MM.1S (cell line): ENCODE data around the gene LPAR5.

Experiments
- DNase-seq: peaks from one replicate; pipeline ENCODE4 v3.0.0-alpha.2; 2015
- H2AFZ ChIP-seq: fragments of 300-600 bp; sonication (generic); 2 replicates; pipeline ENCODE4 v1.6.0; 2016; ENCODE audit warnings: antibody characterized with exemption, low read length
- H3F3A ChIP-seq: fragments of 300-600 bp; sonication (generic); 2 replicates; pipeline ENCODE4 v1.6.1; 2016; ENCODE audit warnings: mild to moderate bottlenecking, antibody characterized with exemption, low read length, moderate library complexity, mixed read lengths; ENCODE audit not compliant: insufficient read depth
- H3K27ac ChIP-seq: fragments of 300-600 bp; sonication (generic); 2 replicates; pipeline ENCODE4 v1.5.1; 2016; ENCODE audit warnings: mild to moderate bottlenecking, low read length
- H3K27me3 ChIP-seq: fragments of 300-600 bp; sonication (generic); replicated peaks from 2 replicates; pipeline ENCODE4 v1.6.0; 2016; ENCODE audit warnings: low read length; ENCODE audit not compliant: insufficient read depth
- H3K36me3 ChIP-seq: fragments of 300-600 bp; sonication (generic); replicated peaks from 2 replicates; pipeline ENCODE4 v1.6.1; 2016; ENCODE audit warnings: mild to moderate bottlenecking, low read length, mixed read lengths; ENCODE audit not compliant: insufficient read depth
- H3K4me1 ChIP-seq: fragments of 300-600 bp; sonication (generic); 2 replicates; pipeline ENCODE4 v1.6.1; 2016; ENCODE audit warnings: low read length, mixed read lengths
- H3K4me2 ChIP-seq: fragments of 300-600 bp; sonication (generic); 2 replicates; pipeline ENCODE4 v1.6.0; 2016; ENCODE audit warnings: low read depth, low read length
- H3K4me3 ChIP-seq: fragments of 300-600 bp; sonication (generic); 2 replicates; pipeline ENCODE4 v1.5.1; 2016; ENCODE audit warnings: low read length, mixed read lengths
- H3K79me2 ChIP-seq: fragments of 300-600 bp; sonication (generic); 2 replicates; pipeline ENCODE4 v1.6.1; 2016; ENCODE audit warnings: mixed run types, low read length, mixed read lengths
- H3K9ac ChIP-seq: fragments of 300-600 bp; sonication (generic); 2 replicates; pipeline ENCODE4 v1.6.1; 2016; ENCODE audit warnings: low read length, mixed read lengths
- H3K9me2 ChIP-seq: fragments of 300-600 bp; sonication (generic); replicated peaks from 2 replicates; pipeline ENCODE4 v1.6.1; 2016; ENCODE audit warnings: mild to moderate bottlenecking, low read length, mixed read lengths; ENCODE audit not compliant: insufficient read depth
- H3K9me3 ChIP-seq: fragments of 300-600 bp; sonication (generic); replicated peaks from 2 replicates; pipeline ENCODE4 v1.6.1; 2016; ENCODE audit warnings: mild to moderate bottlenecking, low read length, mixed read lengths; ENCODE audit not compliant: insufficient read depth
- H4K20me1 ChIP-seq: fragments of 300-600 bp; sonication (generic); 2 replicates; pipeline ENCODE4 v1.6.1; 2016; ENCODE audit warnings: mild to moderate bottlenecking, low read length, moderate library complexity, mixed read lengths; ENCODE audit not compliant: insufficient read depth
- CTCF ChIP-seq: fragments of 300-600 bp; sonication (generic); IDR thresholded peaks from 2 replicates; pipeline ENCODE4 v1.5.1; 2016; ENCODE audit warnings: antibody characterized with exemption, low read length, mixed read lengths
- EZH2 ChIP-seq: fragments of 300-600 bp; sonication (generic); optimal IDR thresholded peaks from 2 replicates; pipeline ENCODE3; 2017; ENCODE audit warnings: low read depth, mild to moderate bottlenecking, antibody characterized with exemption, low read length, mixed read lengths
- EZH2phosphoT487 ChIP-seq: fragments of 300-600 bp; sonication (generic); IDR thresholded peaks from 2 replicates; pipeline ENCODE4 v1.6.1; 2018; ENCODE audit warnings: antibody characterized with exemption, low read length

LPAR5 gene

GRCh38 chr12:6582196-6582595 lies 53.6 kb downstream of the LPAR5 start:
- peaks cover 37% of the 10 kb centered on the region for H3K36me3 ChIP-seq

DNA sequence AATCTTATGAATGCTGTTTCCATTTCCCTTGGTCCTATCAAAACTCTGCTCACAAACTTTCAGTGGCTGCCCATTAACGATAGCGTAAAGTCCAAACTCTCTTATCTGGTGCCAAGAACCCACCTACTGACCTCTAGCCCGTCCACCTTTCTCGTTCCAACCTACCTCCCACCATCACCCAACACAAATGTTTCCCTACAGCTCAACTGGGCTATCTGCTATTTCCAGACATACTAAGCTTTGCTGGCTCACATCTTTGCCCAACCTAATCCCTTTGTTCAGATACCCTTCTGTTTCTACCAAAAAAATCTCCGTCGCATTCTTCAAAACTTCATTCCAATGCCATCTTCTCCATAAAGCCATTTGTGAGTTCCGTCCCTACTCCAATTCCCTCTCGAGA lies 60.1 kb downstream of the LPAR5 start:
- H3K9me3 ChIP-seq: no peaks in the 10 kb centered on the region
- TF ChIP-seq EZH2: no peak
- no peak overlapping the region for H3K4me3 ChIP-seq
- no peaks in the 10 kb centered on the region for H3K9me2 ChIP-seq
- no peaks in the 10 kb centered on the region; the same call in 1 of the 2 replicates for H3K79me2 ChIP-seq
- no peak for DNase-seq
- H2AFZ ChIP-seq: no peak overlapping the region
- no peak overlapping the region for H3K27ac ChIP-seq
- H3K4me2 ChIP-seq: no peak overlapping the region
- H3K27me3 ChIP-seq: no peaks in the 10 kb centered on the region
- peaks cover 12% of the 10 kb centered on the region; the same call in 1 of the 2 replicates for H3F3A ChIP-seq
- H3K9ac ChIP-seq: no peak overlapping the region
- H3K36me3 ChIP-seq: peaks cover 28% of the 10 kb centered on the region
- no peaks in the 10 kb centered on the region for H3K4me1 ChIP-seq
- no peaks in the 10 kb centered on the region for H4K20me1 ChIP-seq

More at GRCh38 chr12:6582196-6582595, 53.6 kb downstream of the LPAR5 start:
- Histone ChIP-seq H3K27ac (no peak overlapping the region), H3F3A (no peaks in the 10 kb centered on the region), H2AFZ (no peak overlapping the region), H3K4me3 (no peak overlapping the region), H3K9me3 (no peaks in the 10 kb centered on the region), H4K20me1 (no peaks in the 10 kb centered on the region), H3K9ac (no peak overlapping the region), H3K4me1 (no peaks in the 10 kb centered on the region), H3K27me3 (no peaks in the 10 kb centered on the region), H3K4me2 (no peak overlapping the region), H3K79me2 (peaks cover 15% of the 10 kb centered on the region), H3K9me2 (no peaks in the 10 kb centered on the region)
- no peak for DNase-seq
- TF ChIP-seq EZH2 (no peak), CTCF (0 out of 2 replicates have a peak, but pooled peaks have one; percentile 11), EZH2phosphoT487 (no peak)

DNA sequence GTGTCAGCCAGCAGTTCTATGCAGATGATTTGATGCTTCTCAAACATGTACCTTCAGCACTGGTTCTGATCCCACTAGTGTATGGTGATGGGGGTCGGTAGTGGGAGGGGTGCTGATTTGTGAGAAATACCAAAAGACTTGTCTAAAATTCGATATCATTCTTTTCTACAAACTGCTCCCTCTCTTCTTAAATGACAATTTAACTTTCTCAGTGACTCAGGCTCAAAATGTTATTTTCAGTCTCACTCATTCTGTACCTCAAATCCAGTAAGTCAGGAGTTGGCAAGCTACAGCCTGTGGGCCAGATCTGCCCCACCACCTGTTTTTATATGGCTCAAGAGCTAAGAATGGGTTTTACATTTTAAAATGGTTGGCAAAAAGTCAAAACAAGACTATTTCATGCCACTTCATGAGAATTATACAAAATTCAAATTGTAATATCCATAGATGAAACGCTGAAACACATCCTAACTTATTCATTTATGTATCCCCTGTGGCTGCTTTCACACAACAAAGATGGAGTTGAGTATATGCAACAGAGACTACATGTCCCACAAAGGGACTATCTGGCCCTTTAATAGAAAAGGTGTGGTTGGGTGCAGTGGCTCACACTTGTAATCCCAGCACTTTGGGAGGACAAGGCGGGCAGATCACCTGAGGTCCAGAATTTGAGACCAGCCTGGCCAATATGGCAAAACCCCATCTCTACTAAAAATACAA lies 61.0 kb downstream of the LPAR5 start:
- H3K79me2 ChIP-seq: no peaks in the 10 kb centered on the region
- H3K36me3 ChIP-seq: peaks cover 28% of the 10 kb centered on the region
- no peak for DNase-seq
- H3K9ac ChIP-seq: no peak overlapping the region
- H3K9me3 ChIP-seq: no peaks in the 10 kb centered on the region
- H2AFZ ChIP-seq: no peak overlapping the region
- H3F3A ChIP-seq: peaks cover 19% of the 10 kb centered on the region; the same call in 1 of the 2 replicates
- no peak overlapping the region for H3K4me2 ChIP-seq
- no peaks in the 10 kb centered on the region for H4K20me1 ChIP-seq
- no peaks in the 10 kb centered on the region for H3K27me3 ChIP-seq
- no peak overlapping the region for H3K27ac ChIP-seq
- H3K4me1 ChIP-seq: no peaks in the 10 kb centered on the region
- no peaks in the 10 kb centered on the region for H3K9me2 ChIP-seq
- no peak overlapping the region for H3K4me3 ChIP-seq
- TF ChIP-seq EZH2 (no peak), CTCF (no peak), EZH2phosphoT487 (no peak)

DNA sequence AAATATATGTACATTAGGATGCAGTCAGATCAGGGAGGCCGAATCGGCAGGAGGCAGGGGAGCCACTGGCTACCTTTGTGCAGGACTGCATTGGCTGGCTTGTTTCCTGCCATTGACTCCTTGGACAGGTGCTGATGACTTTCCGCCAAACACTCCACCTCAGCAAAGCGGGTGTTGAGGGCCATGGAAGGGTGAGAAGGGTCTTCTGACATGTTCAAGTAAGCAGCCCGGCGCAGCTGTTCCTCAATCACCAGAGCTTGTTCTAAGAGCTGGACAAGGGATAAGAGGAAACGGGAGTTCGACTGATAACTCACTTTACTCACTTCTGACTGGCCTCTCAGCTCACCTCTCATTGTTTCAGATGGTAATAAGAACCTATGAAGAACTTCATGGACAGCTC lies 62.8 kb downstream of the LPAR5 start:
- DNase-seq: no peak
- Histone ChIP-seq H3K9me3 (no peaks in the 10 kb centered on the region), H4K20me1 (no peaks in the 10 kb centered on the region), H3K27me3 (no peaks in the 10 kb centered on the region), H3F3A (peaks cover 25% of the 10 kb centered on the region; the same call in 1 of the 2 replicates), H3K79me2 (peaks cover 1% of the 10 kb centered on the region), H3K9ac (no peak overlapping the region), H3K4me2 (no peak overlapping the region), H3K27ac (no peak overlapping the region), H3K9me2 (no peaks in the 10 kb centered on the region), H2AFZ (no peak overlapping the region), H3K4me3 (no peak overlapping the region), H3K36me3 (peaks cover 20% of the 10 kb centered on the region), H3K4me1 (no peaks in the 10 kb centered on the region)
- TF ChIP-seq EZH2 (no peak), EZH2phosphoT487 (no peak), CTCF (no peak)
